HepG2 (cell line): ENCODE data around the gene ABHD11. TPM values are rescaled to one million over a fixed set of nuclear protein-coding genes. Genes with fewer than 3 reads are reported as not detected.

Source experiments
- ADNP ChIP-seq: sonication (generic); formaldehyde crosslinking; IDR thresholded peaks from 2 replicates; pipeline ENCODE4 v1.4.0; 2020; ENCODE audit warnings: missing genetic modification reagents
- CSRNP2 ChIP-seq: sonication (generic); formaldehyde crosslinking; conservative IDR thresholded peaks from 2 replicates; pipeline ENCODE4 v1.8.0; 2022; ENCODE audit warnings: low read depth, missing genetic modification reagents
- GABPB1 ChIP-seq: IDR thresholded peaks from 2 replicates; pipeline ENCODE4 v1.6.1; 2016; ENCODE audit warnings: mild to moderate bottlenecking, missing genetic modification reagents, moderate library complexity, missing compliant biosample characterization
- HIC2 ChIP-seq: sonication (generic); formaldehyde crosslinking; IDR thresholded peaks from 2 replicates; pipeline ENCODE4 v1.9.0; 2022; ENCODE audit warnings: low read depth, missing genetic modification reagents
- HNF4A ChIP-seq: sonication (generic); formaldehyde crosslinking; IDR thresholded peaks from 2 replicates; pipeline ENCODE4 v1.4.0; 2020; ENCODE audit warnings: missing genetic modification reagents
- MTA1 ChIP-seq: sonication (generic); formaldehyde crosslinking; IDR thresholded peaks from 2 replicates; pipeline ENCODE4 v1.4.0; 2020; ENCODE audit warnings: missing genetic modification reagents, mild to moderate bottlenecking, borderline replicate concordance
- MXI1 ChIP-seq: IDR thresholded peaks from 3 replicates; pipeline ENCODE4 v1.6.1; 2012; ENCODE audit warnings: low read depth, low read length, inconsistent platforms, borderline replicate concordance
- PCBP1 ChIP-seq: fragments of 200-400 bp; formaldehyde crosslinking; IDR thresholded peaks from 2 replicates; pipeline ENCODE4 v1.6.1; 2017; ENCODE audit warnings: mild to moderate bottlenecking, low read depth, low read length, borderline replicate concordance
- RXRA ChIP-seq: sonication (generic); formaldehyde crosslinking; IDR thresholded peaks from 2 replicates; pipeline ENCODE4 v1.5.1; 2020; ENCODE audit warnings: missing genetic modification reagents
- SALL1 ChIP-seq: sonication (generic); formaldehyde crosslinking; IDR thresholded peaks from 2 replicates; pipeline ENCODE4 v1.8.0; 2022; ENCODE audit warnings: mild to moderate bottlenecking, missing genetic modification reagents
- STAT5B ChIP-seq: sonication (generic); formaldehyde crosslinking; IDR thresholded peaks from 2 replicates; pipeline ENCODE4 v1.4.0; 2020; ENCODE audit warnings: missing genetic modification reagents
- USF2 ChIP-seq, 2 experiments: sonication (generic) in 1 of 2; formaldehyde crosslinking in 1 of 2; IDR thresholded peaks; 2 replicates each; pipeline versions ENCODE4 v1.5.1 to v1.6.1; 2011 to 2020; ENCODE audit warnings: borderline replicate concordance in 1 of 2, low read depth in 1 of 2, low read length in 1 of 2, mild to moderate bottlenecking in 1 of 2, missing genetic modification reagents in 1 of 2, moderate library complexity in 1 of 2
- ZEB1 ChIP-seq: IDR thresholded peaks from 2 replicates; pipeline ENCODE4 v1.6.1; 2012; ENCODE audit warnings: mild to moderate bottlenecking, low read depth, inconsistent platforms; ENCODE audit not compliant: insufficient replicate concordance
- ZFX ChIP-seq: sonication (generic); formaldehyde crosslinking; IDR thresholded peaks from 2 replicates; pipeline ENCODE4 v1.4.0; 2020; ENCODE audit warnings: mild to moderate bottlenecking, low read depth, missing genetic modification reagents, moderate library complexity
- ZNF142 ChIP-seq: sonication (generic); formaldehyde crosslinking; IDR thresholded peaks from 2 replicates; pipeline ENCODE4 v1.4.0; 2020; ENCODE audit warnings: missing genetic modification reagents
- polyA plus RNA-seq, 8 experiments: library from polyadenylated mRNA; depleted of rRNA in 3 of 8; stranded (reverse) in 7 of 8; unstranded in 1 of 8; fragments of >200 nt; fragmentation: Illumina TruSeq in 4 of 8; extraction: Trizol in 4 of 8; gene quantifications; 2 replicates each; pipeline versions ENCODE4 v1.2.1 to v1.2.3, GENCODE V29; 2011 to 2016; ENCODE audit warnings: low read depth in 4 of 8, missing spikeins in 1 of 8, mixed read lengths in 1 of 8; ENCODE audit not compliant: insufficient read depth in 1 of 8
- total RNA-seq, 5 experiments: library from RNA; depleted of rRNA; stranded (reverse); fragments of >200 nt; fragmentation: Illumina TruSeq; extraction: Trizol; gene quantifications; 2 replicates each; pipeline ENCODE4 v1.2.3, GENCODE V29; 2016; ENCODE audit warnings: low read depth in 1 of 5

The ABHD11 gene
- total and polyA plus RNA-seq, 2 of the 13 experiments (the other 11 are each of a cell fraction or from before 2014, with no cell fraction given) = 7.0 to 8.1 TPM

GRCh38 chr7:73742753-73743641 is 4.4 kb upstream of the ABHD11 start (continued):
- peak; percentile 50; the same call in 1 of the 2 replicates for TF ChIP-seq HIC2 (CRISPR knock-in tag)
- no peak for TF ChIP-seq ZNF142 (CRISPR knock-in tag)
- peak; percentile 89 for TF ChIP-seq USF2 (IDR thresholded peaks at IDR 0.05; ENCODE audit: low read depth, low read length)
- peak; percentile 91; the same call in 1 of the 2 replicates for TF ChIP-seq USF2 (CRISPR knock-in tag; IDR thresholded peaks at IDR 0.05; ENCODE audit: borderline replicate concordance)
- TF ChIP-seq HNF4A = peak; percentile 22; the same call in 1 of the 2 replicates
- 0 out of 2 replicates have a peak, but pooled peaks have one; percentile 37 for TF ChIP-seq PCBP1
- TF ChIP-seq MTA1 = peak; percentile 50; the same call in 1 of the 2 replicates
- peak; percentile 18; the same call in 1 of the 2 replicates for TF ChIP-seq GABPB1 (CRISPR knock-in tag)
- TF ChIP-seq ADNP = no peak
- no peak for TF ChIP-seq STAT5B (CRISPR knock-in tag)
- peak; percentile 41; the same call in 1 of the 2 replicates for TF ChIP-seq ZFX (CRISPR knock-in tag)
- TF ChIP-seq RXRA (CRISPR knock-in tag) = peak; percentile 60; the same call in 1 of the 2 replicates
- peak; percentile 71; the same call in 1 of the 3 replicates for TF ChIP-seq MXI1
- peak; percentile 95 for TF ChIP-seq ZEB1
- TF ChIP-seq CSRNP2 (CRISPR knock-in tag) = no peak
- TF ChIP-seq SALL1 (CRISPR knock-in tag) = peak; percentile 39; the same call in 1 of the 2 replicates
